HG02763 (cell line): Measurements from ENCODE around the gene GPR139.

Experiments
- ATAC-seq: cut with Tn5 transposase; IDR thresholded peaks from one replicate; pipeline ENCODE4 v1.9.1; 2021; ENCODE audit warnings: mild to moderate bottlenecking, moderate library complexity; ENCODE audit not compliant: unreplicated experiment

Gene GPR139

GRCh38 chr16:20056436-20056835 lies 17.3 kb downstream of the GPR139 start:
- ATAC-seq: no peak

GRCh38 chr16:20053336-20053735 lies 20.4 kb downstream of the GPR139 start:
- no peak for ATAC-seq

GRCh38 chr16:20051611-20052010 lies 22.1 kb downstream of the GPR139 start:
- ATAC-seq: no peak

- no peak for ATAC-seq
Measured at GRCh38 chr16:20051147-20051546, 22.5 kb downstream of the GPR139 start.

GRCh38 chr16:20049831-20050230 lies 23.9 kb downstream of the GPR139 start:
- no peak for ATAC-seq

- ATAC-seq: no peak
Measured at GRCh38 chr16:20045886-20046285, 27.8 kb downstream of the GPR139 start.

GRCh38 chr16:20042848-20043247 lies 30.8 kb downstream of the GPR139 start:
- no peak for ATAC-seq

GRCh38 chr16:20041924-20042596 lies 31.6 kb downstream of the GPR139 start:
- no peak for ATAC-seq

- no peak for ATAC-seq
Measured at GRCh38 chr16:20040011-20040410, 33.7 kb downstream of the GPR139 start.

GRCh38 chr16:20029611-20030010 lies 44.1 kb downstream of the GPR139 start:
- no peak for ATAC-seq

GRCh38 chr16:20026361-20027072 lies 47.2 kb downstream of the GPR139 start:
- ATAC-seq: no peak

- ATAC-seq: no peak
Measured at GRCh38 chr16:20023190-20023589, 50.5 kb downstream of the GPR139 start.

- ATAC-seq: no peak
Measured at GRCh38 chr16:20020976-20021375, 52.7 kb downstream of the GPR139 start.

GRCh38 chr16:20020083-20020482 lies 53.6 kb downstream of the GPR139 start:
- no peak for ATAC-seq

GRCh38 chr16:20016234-20016633 lies 57.5 kb downstream of the GPR139 start:
- no peak for ATAC-seq

- no peak for ATAC-seq
Measured at GRCh38 chr16:20004931-20005330, 68.8 kb downstream of the GPR139 start.

GRCh38 chr16:20002936-20003335 lies 70.8 kb downstream of the GPR139 start:
- ATAC-seq: no peak

- no peak for ATAC-seq
Measured at GRCh38 chr16:20001856-20002707, 71.6 kb downstream of the GPR139 start.

GRCh38 chr16:19997734-19998133 lies 76.0 kb downstream of the GPR139 start:
- no peak for ATAC-seq

GRCh38 chr16:19997264-19997663 lies 76.4 kb downstream of the GPR139 start:
- ATAC-seq: no peak

GRCh38 chr16:19994466-19995170 lies 79.1 kb downstream of the GPR139 start:
- ATAC-seq: no peak
